Activated B cell treated with CpG ODN at 0.5 μM for 24 hours (primary cell): ENCODE results near the gene MARCO. TPM values are rescaled to one million over a fixed set of nuclear protein-coding genes. Genes with fewer than 3 reads are reported as not detected.

ENCODE experiments used
- ATAC-seq: fragments of 200-7000 bp; cut with Tn5 transposase; one replicate; pipeline ENCODE4 v1.10.0; 2021; ENCODE audit warnings: low read depth, mild to moderate bottlenecking, moderate library complexity
- CTCF ChIA-PET: fragments of 350-600 bp; sonication (Branson Sonifier 250); formaldehyde crosslinking; loops from one replicate; lab custom pipeline; 2021; ENCODE audit warnings: antibody characterized with exemption; lab: Charles Lee
- POLR2A ChIA-PET: fragments of 350-600 bp; sonication (Branson Sonifier 250); formaldehyde crosslinking; loops from one replicate; lab custom pipeline; 2021; ENCODE audit warnings: antibody characterized with exemption; lab: Charles Lee
- DNase-seq: peaks from one replicate; pipeline ENCODE4 v3.0.0; 2022
- H3K27ac Mint-ChIP-seq: one replicate; pipeline ENCODE4 v1.8.0; 2020; ENCODE audit warnings: mixed read lengths
- H3K27me3 Mint-ChIP-seq: one replicate; pipeline ENCODE4 v1.8.0; 2021; ENCODE audit warnings: mixed read lengths
- H3K36me3 Mint-ChIP-seq: one replicate; pipeline ENCODE4 v1.8.0; 2021; ENCODE audit warnings: low read depth, mixed read lengths
- H3K4me1 Mint-ChIP-seq: one replicate; pipeline ENCODE4 v1.8.0; 2021; ENCODE audit warnings: mixed read lengths
- H3K4me3 Mint-ChIP-seq: one replicate; pipeline ENCODE4 v1.8.0; 2020; ENCODE audit warnings: mild to moderate bottlenecking, mixed read lengths
- H3K9me3 Mint-ChIP-seq: one replicate; pipeline ENCODE4 v1.8.0; 2020; ENCODE audit warnings: mixed read lengths
- CTCF ChIP-seq: fragments of 200-600 bp; IDR thresholded peaks from one replicate; pipeline ENCODE4 v1.8.0; 2022; ENCODE audit warnings: antibody characterized with exemption, mild to moderate bottlenecking
- intact Hi-C: fragments of 100-400 bp; cut with micrococcal nuclease; formaldehyde crosslinking; loops from one replicate; pipeline ENCODE4 v1.15.1; 2024
- total RNA-seq: library from RNA; stranded (reverse); gene quantifications from 2 replicates; pipeline ENCODE4 v1.2.3, GENCODE V29; 2022

Gene MARCO
- total RNA-seq, 1 donor from 2014 or later: not detected

DNA sequence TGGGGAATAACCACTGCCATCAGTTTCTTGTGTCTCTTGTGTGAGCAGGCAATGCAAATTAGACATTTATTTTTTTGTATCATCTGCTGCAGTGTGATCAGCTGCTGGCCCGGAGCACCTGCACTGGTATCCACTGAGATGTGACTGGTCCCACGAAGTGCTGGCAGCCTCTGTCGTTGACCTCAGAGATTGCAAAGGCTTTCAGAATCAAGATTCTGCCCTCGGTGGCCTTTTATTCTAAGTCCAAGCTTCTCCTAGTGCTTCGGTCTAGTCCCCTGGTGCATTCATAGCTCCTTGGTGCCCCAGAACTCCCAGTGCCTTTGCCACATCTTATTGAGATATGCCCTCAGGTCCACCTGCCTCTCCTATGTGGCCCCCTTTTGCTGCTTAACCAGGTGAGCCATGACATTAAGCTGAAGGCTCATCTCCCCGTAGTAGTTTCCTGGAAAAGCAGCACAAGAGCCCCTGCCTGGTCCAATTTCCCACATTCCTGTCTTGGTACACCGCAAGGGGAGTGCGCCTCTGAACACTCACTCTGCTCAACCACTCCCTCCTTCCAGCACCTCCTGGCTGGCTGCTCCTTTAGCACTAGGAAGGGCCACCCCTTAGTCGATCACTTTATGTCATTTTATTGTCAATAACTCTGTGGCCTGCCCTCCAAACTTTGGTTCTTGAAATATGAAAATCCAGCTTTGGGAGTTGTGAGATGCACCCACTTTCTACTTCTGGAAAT is 27.1 kb upstream of the MARCO start:
- DNase-seq: no peak
- Mint-ChIP-seq H3K4me1 (no peaks in the 10 kb centered on the region), H3K36me3 (no peaks in the 10 kb centered on the region), H3K27ac (no peak overlapping the region), H3K9me3 (no peaks in the 10 kb centered on the region), H3K4me3 (no peak overlapping the region), H3K27me3 (peaks cover 1% of the 10 kb centered on the region)
- no peak for TF ChIP-seq CTCF
- ChIA-PET CTCF (no interaction called here), POLR2A (no interaction called here)
- intact Hi-C loops: no loop called here
- no peak for ATAC-seq

GRCh38 chr2:118918017-118918416 is 24.0 kb upstream of the MARCO start:
- ChIA-PET POLR2A (no interaction called here), CTCF (no interaction called here)
- intact Hi-C loops: no loop called here
- Mint-ChIP-seq H3K9me3 (no peaks in the 10 kb centered on the region), H3K4me1 (no peaks in the 10 kb centered on the region), H3K27ac (no peak overlapping the region), H3K27me3 (peaks cover 4% of the 10 kb centered on the region), H3K36me3 (no peaks in the 10 kb centered on the region), H3K4me3 (no peak overlapping the region)
- no peak for DNase-seq
- no peak for ATAC-seq
- no peak for TF ChIP-seq CTCF

- no peak overlapping the region for H3K27ac Mint-ChIP-seq
- DNase-seq (no peak), ATAC-seq (no peak)
- H3K9me3 Mint-ChIP-seq: no peaks in the 10 kb centered on the region
- no peaks in the 10 kb centered on the region for H3K36me3 Mint-ChIP-seq
- intact Hi-C loops: no loop called here
- ChIA-PET POLR2A (no interaction called here), CTCF (no interaction called here)
- peaks cover 4% of the 10 kb centered on the region for H3K27me3 Mint-ChIP-seq
- no peak for TF ChIP-seq CTCF
- H3K4me3 Mint-ChIP-seq: no peak overlapping the region
- H3K4me1 Mint-ChIP-seq: no peaks in the 10 kb centered on the region
Measured at GRCh38 chr2:118921646-118922045, 20.3 kb upstream of the MARCO start.

DNA sequence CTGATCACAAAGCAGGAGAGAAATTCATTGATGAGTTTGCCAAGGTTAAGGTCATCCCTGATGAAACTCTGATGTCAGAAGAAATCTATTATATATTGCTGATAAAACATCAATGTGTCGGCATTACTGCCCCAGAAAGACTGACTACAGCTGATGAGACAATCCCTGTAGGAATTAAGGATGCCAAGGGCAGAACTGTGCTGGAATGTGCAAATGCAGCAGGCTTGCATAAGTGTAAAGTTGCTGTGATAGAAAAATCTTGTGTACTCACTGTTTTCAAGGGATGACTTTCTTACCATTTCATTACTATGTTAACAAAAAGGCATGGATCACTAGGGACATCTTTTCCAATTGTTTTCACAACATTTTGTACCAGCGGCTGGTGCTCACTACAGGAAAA is 19.7 kb upstream of the MARCO start:
- ATAC-seq: no peak
- Mint-ChIP-seq H3K27me3 (peaks cover 4% of the 10 kb centered on the region), H3K36me3 (no peaks in the 10 kb centered on the region), H3K27ac (no peak overlapping the region), H3K4me1 (no peaks in the 10 kb centered on the region), H3K9me3 (no peaks in the 10 kb centered on the region), H3K4me3 (no peak overlapping the region)
- ChIA-PET POLR2A (no interaction called here), CTCF (no interaction called here)
- no peak for TF ChIP-seq CTCF
- intact Hi-C loops: no loop called here
- DNase-seq: no peak

- Mint-ChIP-seq H3K4me1 (no peaks in the 10 kb centered on the region), H3K9me3 (no peaks in the 10 kb centered on the region), H3K27ac (no peak overlapping the region), H3K27me3 (peaks cover 3% of the 10 kb centered on the region), H3K36me3 (no peaks in the 10 kb centered on the region), H3K4me3 (no peak overlapping the region)
- CTCF ChIA-PET: no interaction called here
- no peak for DNase-seq
- intact Hi-C loops: no loop called here
- no peak for TF ChIP-seq CTCF
- ATAC-seq: no peak
- POLR2A ChIA-PET: no interaction called here
Measured at GRCh38 chr2:118923371-118923770, 18.6 kb upstream of the MARCO start.
